Hepatocyte (in vitro differentiated cells): ENCODE results near the gene KLK5. TPM values are rescaled to one million over a fixed set of nuclear protein-coding genes. Genes with fewer than 3 reads are reported as not detected.

Experiments
- DNase-seq: peaks from one replicate; pipeline ENCODE4 v3.0.0-alpha.2; 2016; ENCODE audit warnings: low spot score
- H2AFZ ChIP-seq: fragments of 200-600 bp; sonication (generic); 2 replicates; pipeline ENCODE4 v1.6.0; 2016; ENCODE audit warnings: antibody characterized with exemption, mild to moderate bottlenecking
- H3K27ac ChIP-seq: fragments of 200-600 bp; sonication (generic); 2 replicates; pipeline ENCODE4 v1.5.1; 2016; ENCODE audit warnings: mild to moderate bottlenecking
- H3K27me3 ChIP-seq: fragments of 200-600 bp; sonication (generic); 2 replicates; pipeline ENCODE4 v1.6.1; 2016
- H3K36me3 ChIP-seq: fragments of 200-600 bp; sonication (generic); replicated peaks from 2 replicates; pipeline ENCODE4 v1.5.1; 2016; ENCODE audit warnings: low read depth; ENCODE audit not compliant: insufficient read depth
- H3K4me1 ChIP-seq: fragments of 200-600 bp; sonication (generic); 2 replicates; pipeline ENCODE4 v1.5.1; 2016; ENCODE audit warnings: mild to moderate bottlenecking, moderate library complexity; ENCODE audit not compliant: insufficient read depth
- H3K4me2 ChIP-seq: fragments of 200-600 bp; sonication (generic); 2 replicates; pipeline ENCODE4 v1.6.0; 2016
- H3K4me3 ChIP-seq: fragments of 200-600 bp; sonication (generic); 2 replicates; pipeline ENCODE4 v1.5.1; 2016; ENCODE audit warnings: mild to moderate bottlenecking
- H3K79me2 ChIP-seq: fragments of 200-600 bp; sonication (generic); 2 replicates; pipeline ENCODE4 v1.6.0; 2017; ENCODE audit warnings: mild to moderate bottlenecking
- H3K9me2 ChIP-seq: fragments of 200-600 bp; sonication (generic); replicated peaks from 2 replicates; pipeline ENCODE4 v1.6.0; 2017; ENCODE audit warnings: mild to moderate bottlenecking; ENCODE audit not compliant: insufficient read depth
- H3K9me3 ChIP-seq: fragments of 200-600 bp; sonication (generic); 2 replicates; pipeline ENCODE4 v1.5.1; 2016; ENCODE audit warnings: low read depth, mild to moderate bottlenecking
- H4K20me1 ChIP-seq: fragments of 200-600 bp; sonication (generic); 2 replicates; pipeline ENCODE4 v1.6.0; 2016; ENCODE audit warnings: mild to moderate bottlenecking; ENCODE audit not compliant: insufficient read depth, poor library complexity, severe bottlenecking
- EZH2 ChIP-seq: fragments of 200-600 bp; sonication (generic); IDR thresholded peaks from 2 replicates; pipeline ENCODE4 v1.6.1; 2016; ENCODE audit warnings: antibody characterized with exemption, mild to moderate bottlenecking, borderline replicate concordance
- EZH2phosphoT487 ChIP-seq: fragments of 200-600 bp; sonication (generic); IDR thresholded peaks from one replicate; pipeline ENCODE4 v1.6.1; 2018; ENCODE audit warnings: antibody characterized with exemption, mild to moderate bottlenecking, low read depth, moderate library complexity; ENCODE audit not compliant: unreplicated experiment, severe bottlenecking
- WGBS: methylation state at CpG from one replicate; pipeline ENCODE4 v1.1.6; 2016; ENCODE audit warnings: low lambda C conversion rate; ENCODE audit errors: missing lambda C conversion rate; 5-methylcytosine and 5-hydroxymethylcytosine counted together
- polyA plus RNA-seq: library from polyadenylated mRNA; unstranded; fragments of >200 nt; fragmentation: Nextera tagmentation; extraction: Ambion mirVana; gene quantifications from 2 replicates; pipeline ENCODE4 v1.2.1, GENCODE V29; 2016
- total RNA-seq: library from RNA; depleted of rRNA; stranded (reverse); fragments of >200 nt; gene quantifications from 2 replicates; pipeline ENCODE4 v1.2.3, GENCODE V29; 2014
- TF ChIP-seq, protein P1 (sequence below): fragments of 200-600 bp; sonication (generic); IDR thresholded peaks from 2 replicates; pipeline ENCODE4 v1.5.1; 2016; ENCODE audit warnings: antibody characterized with exemption, mild to moderate bottlenecking; ENCODE audit not compliant: poor library complexity

The KLK5 gene
- total and polyA plus RNA-seq, 2 experiments from 2014 or later = 0.24 TPM; not detected in 1

- no peaks in the 10 kb centered on the region for H3K9me2 ChIP-seq
- H3K79me2 ChIP-seq = no peaks in the 10 kb centered on the region
- no peak for TF ChIP-seq EZH2phosphoT487
- TF ChIP-seq EZH2 = no peak
- TF ChIP-seq, protein P1, sequence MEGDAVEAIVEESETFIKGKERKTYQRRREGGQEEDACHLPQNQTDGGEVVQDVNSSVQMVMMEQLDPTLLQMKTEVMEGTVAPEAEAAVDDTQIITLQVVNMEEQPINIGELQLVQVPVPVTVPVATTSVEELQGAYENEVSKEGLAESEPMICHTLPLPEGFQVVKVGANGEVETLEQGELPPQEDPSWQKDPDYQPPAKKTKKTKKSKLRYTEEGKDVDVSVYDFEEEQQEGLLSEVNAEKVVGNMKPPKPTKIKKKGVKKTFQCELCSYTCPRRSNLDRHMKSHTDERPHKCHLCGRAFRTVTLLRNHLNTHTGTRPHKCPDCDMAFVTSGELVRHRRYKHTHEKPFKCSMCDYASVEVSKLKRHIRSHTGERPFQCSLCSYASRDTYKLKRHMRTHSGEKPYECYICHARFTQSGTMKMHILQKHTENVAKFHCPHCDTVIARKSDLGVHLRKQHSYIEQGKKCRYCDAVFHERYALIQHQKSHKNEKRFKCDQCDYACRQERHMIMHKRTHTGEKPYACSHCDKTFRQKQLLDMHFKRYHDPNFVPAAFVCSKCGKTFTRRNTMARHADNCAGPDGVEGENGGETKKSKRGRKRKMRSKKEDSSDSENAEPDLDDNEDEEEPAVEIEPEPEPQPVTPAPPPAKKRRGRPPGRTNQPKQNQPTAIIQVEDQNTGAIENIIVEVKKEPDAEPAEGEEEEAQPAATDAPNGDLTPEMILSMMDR = no peak
- no peaks in the 10 kb centered on the region for H3K36me3 ChIP-seq
- H4K20me1 ChIP-seq = no peaks in the 10 kb centered on the region
- no peaks in the 10 kb centered on the region for H3K4me1 ChIP-seq
- H3K9me3 ChIP-seq = no peaks in the 10 kb centered on the region
- WGBS = 87% methylated on average over 11 of the region's 11 CpGs
- no peak overlapping the region for H3K27ac ChIP-seq
- no peak overlapping the region for H2AFZ ChIP-seq
- no peak overlapping the region for H3K4me2 ChIP-seq
- DNase-seq = no peak
- peaks cover 5% of the 10 kb centered on the region for H3K27me3 ChIP-seq
- H3K4me3 ChIP-seq = no peak overlapping the region
Observed at GRCh38 chr19:50932018-50932689, 20.7 kb downstream of the KLK5 start.

- no peak overlapping the region for H2AFZ ChIP-seq
- no peaks in the 10 kb centered on the region for H3K9me2 ChIP-seq
- no peaks in the 10 kb centered on the region for H4K20me1 ChIP-seq
- H3K27me3 ChIP-seq = peaks cover 5% of the 10 kb centered on the region
- no peak overlapping the region for H3K4me3 ChIP-seq
- no peaks in the 10 kb centered on the region for H3K36me3 ChIP-seq
- no peak overlapping the region for H3K4me2 ChIP-seq
- no peaks in the 10 kb centered on the region for H3K9me3 ChIP-seq
- TF ChIP-seq EZH2phosphoT487 (no peak), EZH2 (no peak)
- TF ChIP-seq, protein P1 = no peak
- H3K79me2 ChIP-seq = no peaks in the 10 kb centered on the region
- H3K4me1 ChIP-seq = no peaks in the 10 kb centered on the region
- no peak overlapping the region for H3K27ac ChIP-seq
- no peak for DNase-seq
Observed at GRCh38 chr19:50931023-50931422, 21.8 kb downstream of the KLK5 start.

DNA sequence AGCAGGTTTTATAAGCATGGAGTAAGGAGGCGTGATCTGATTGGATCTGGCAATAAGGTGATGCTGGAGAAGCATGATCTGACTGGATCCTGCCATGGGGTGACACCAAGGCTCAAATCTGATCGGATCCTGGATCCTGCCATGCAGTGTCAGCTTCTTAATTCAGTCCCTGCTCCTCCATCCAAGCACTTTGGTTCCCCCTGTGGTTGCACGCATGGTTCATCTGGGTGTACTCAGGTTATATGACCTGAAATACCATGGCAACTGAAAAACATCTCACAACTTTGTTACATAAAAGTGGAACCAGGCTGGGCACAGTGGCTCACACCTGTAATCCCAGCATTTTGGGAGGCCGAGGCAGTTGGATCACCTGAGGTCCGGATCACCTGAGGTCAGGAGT, 24.0 kb downstream of the KLK5 start:
- TF ChIP-seq EZH2phosphoT487 = no peak
- TF ChIP-seq, protein P1 = no peak
- no peak for TF ChIP-seq EZH2
- H3K36me3 ChIP-seq = no peaks in the 10 kb centered on the region
- H3K9me3 ChIP-seq = no peaks in the 10 kb centered on the region
- no peak for DNase-seq
- H3K9me2 ChIP-seq = no peaks in the 10 kb centered on the region
- H4K20me1 ChIP-seq = no peaks in the 10 kb centered on the region
- H3K27me3 ChIP-seq = peaks cover 8% of the 10 kb centered on the region
- H3K4me1 ChIP-seq = no peaks in the 10 kb centered on the region
- no peaks in the 10 kb centered on the region for H3K79me2 ChIP-seq
- H3K4me3 ChIP-seq = no peak overlapping the region
- no peak overlapping the region for H2AFZ ChIP-seq
- no peak overlapping the region for H3K4me2 ChIP-seq
- no peak overlapping the region for H3K27ac ChIP-seq
- 86% methylated on average over 5 of the region's 5 CpGs for WGBS

DNA sequence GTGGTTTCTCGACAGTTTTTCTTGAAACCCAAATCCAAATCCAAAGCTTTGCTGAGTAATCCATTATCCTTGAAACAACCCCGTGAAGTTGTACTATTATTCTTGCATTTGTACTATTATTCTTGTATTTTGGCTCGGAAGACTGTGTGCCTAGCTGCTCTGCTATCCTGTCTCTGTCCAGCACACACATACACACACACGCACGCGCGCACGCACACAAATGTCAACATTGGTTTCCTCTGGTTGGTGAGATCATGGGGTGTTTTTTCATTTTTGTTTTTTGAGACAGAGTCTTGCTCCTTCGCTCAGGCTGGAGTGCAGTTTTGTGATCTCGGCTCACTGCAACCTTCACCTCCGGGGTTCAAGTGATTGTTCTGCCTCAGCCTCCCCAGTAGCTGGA, 26.7 kb downstream of the KLK5 start:
- Histone ChIP-seq H3K4me1 (no peaks in the 10 kb centered on the region), H3K4me3 (no peak overlapping the region), H3K27ac (no peak overlapping the region), H3K27me3 (peaks cover 8% of the 10 kb centered on the region), H3K9me2 (no peaks in the 10 kb centered on the region), H3K9me3 (no peaks in the 10 kb centered on the region), H4K20me1 (no peaks in the 10 kb centered on the region), H3K4me2 (no peak overlapping the region), H3K36me3 (no peaks in the 10 kb centered on the region), H2AFZ (no peak overlapping the region), H3K79me2 (no peaks in the 10 kb centered on the region)
- 87% methylated on average over 11 of the region's 11 CpGs for WGBS
- TF ChIP-seq, protein P1 = no peak
- TF ChIP-seq EZH2 (no peak), EZH2phosphoT487 (no peak)
- DNase-seq = no peak
